Activated T-helper 9 cell treated with anti-CD3 and anti-CD28 coated beads, Interleukin-2, amount 50 U/mL, for 16 hours (primary cell): ENCODE data around the gene TACR1.
A peak's percentile ranks its signal among the peaks of the same experiment; 100 is the strongest.
"Not testable (repeated sequence)": the region's sequence is repeated elsewhere in the genome, so short reads cannot be mapped to it uniquely, and the experiment has no call there.

Source experiments
- DNase-seq: peaks from one replicate; pipeline ENCODE4 v3.0.0-alpha.2; 2020; ENCODE audit warnings: low read depth

TACR1 gene, protein sequence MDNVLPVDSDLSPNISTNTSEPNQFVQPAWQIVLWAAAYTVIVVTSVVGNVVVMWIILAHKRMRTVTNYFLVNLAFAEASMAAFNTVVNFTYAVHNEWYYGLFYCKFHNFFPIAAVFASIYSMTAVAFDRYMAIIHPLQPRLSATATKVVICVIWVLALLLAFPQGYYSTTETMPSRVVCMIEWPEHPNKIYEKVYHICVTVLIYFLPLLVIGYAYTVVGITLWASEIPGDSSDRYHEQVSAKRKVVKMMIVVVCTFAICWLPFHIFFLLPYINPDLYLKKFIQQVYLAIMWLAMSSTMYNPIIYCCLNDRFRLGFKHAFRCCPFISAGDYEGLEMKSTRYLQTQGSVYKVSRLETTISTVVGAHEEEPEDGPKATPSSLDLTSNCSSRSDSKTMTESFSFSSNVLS

GRCh38 chr2:75199428-75200011 is at the start of gene TACR1:
Gene TACR1, minus strand, starts transcription at chr2:75199520. Its CDS starts 586 bp downstream, at chr2:75198934.
- peak; percentile 5 for DNase-seq

- DNase-seq = not testable (repeated sequence)
These were observed 49.3 kb upstream of the TACR1 start for GRCh38 chr2:75248581-75248980.

DNA sequence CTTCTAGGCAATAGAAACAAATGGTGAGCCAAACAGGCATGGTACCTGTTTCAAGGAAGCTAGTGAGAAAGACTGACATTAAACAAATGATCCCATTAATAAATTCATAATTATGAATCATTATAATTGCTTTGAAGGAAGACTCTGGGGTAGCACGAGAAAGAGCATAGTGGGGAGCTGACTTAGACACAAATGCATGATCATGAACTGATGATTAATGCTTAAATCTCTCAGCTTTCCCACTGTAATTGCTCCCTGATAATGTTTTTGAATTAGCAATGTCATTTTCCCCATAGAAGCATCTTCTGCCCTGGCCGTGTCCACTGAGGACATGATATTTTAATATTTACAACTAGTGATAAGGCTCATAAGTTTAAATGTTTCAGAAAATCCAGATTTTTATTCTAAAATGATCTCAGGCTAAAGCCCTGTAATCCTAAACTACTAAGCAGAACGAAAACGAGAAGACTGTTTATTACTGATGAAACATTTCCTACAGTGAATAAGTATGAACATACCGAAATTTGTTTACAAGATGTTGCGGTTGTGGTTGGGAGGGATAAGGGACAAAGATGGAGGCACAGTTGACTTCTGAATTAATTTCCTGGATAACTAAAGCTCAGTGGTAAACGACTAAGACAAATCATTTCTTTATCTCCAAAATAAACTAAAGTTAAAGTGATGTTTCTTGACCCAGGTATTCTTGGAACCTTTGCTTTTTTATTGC is 47.3 kb upstream of the TACR1 start:
- no peak for DNase-seq

GRCh38 chr2:75243219-75243618 is 43.9 kb upstream of the TACR1 start:
- DNase-seq = no peak

- no peak for DNase-seq
These were observed 42.4 kb upstream of the TACR1 start for GRCh38 chr2:75241696-75242095.

DNA sequence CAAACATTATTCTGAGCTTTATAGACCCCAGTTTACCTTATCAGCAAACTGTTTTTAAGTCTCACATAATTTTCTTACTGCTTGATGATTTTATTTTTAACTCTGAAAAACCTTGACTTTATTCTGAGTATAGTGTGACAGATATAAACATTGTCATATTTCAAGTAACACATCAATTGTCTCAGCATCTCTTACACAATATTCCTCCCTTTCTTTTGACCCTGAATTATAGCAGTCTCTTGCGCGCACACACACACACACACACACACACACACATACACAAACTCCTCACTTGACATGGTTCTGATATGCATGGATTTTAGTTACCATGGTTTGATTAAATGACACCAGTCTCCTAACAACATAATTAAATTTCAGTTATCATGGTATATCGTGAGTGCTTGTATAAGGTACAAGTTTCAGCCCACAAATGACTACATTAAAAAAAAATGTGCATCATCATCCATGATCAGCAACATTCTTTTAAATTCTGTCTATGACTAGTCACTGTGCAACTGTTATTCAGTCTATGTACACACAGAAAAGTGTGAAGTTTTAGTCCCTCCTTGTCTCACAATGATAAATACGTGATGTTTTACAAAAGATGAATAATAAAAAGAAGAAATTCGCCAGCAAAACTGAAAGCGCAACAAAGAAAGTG is 39.5 kb upstream of the TACR1 start:
- DNase-seq = no peak

DNA sequence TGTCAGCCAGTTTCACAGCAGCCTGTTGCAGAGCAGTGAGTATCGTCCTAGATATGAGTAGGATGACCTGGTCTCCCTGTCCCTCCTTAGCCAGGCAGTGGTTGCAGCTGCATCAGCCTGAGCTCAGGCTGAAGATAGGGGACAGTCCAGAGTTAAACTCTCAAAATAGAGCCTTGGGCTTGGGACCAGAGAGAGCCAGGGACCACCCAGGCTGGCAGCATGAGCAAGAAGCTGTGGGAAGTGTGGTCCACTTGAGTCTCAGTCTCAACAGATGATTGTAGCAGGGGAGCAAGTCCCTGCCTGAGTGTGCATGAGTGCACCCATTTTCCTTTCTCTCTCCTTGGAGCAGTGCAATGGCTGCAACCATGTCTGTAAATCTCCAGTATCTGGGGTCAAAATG is 38.0 kb upstream of the TACR1 start:
- DNase-seq = no peak

GRCh38 chr2:75233965-75234364 is 34.6 kb upstream of the TACR1 start:
- DNase-seq = no peak

GRCh38 chr2:75226617-75227016 is 27.3 kb upstream of the TACR1 start:
- no peak for DNase-seq

DNA sequence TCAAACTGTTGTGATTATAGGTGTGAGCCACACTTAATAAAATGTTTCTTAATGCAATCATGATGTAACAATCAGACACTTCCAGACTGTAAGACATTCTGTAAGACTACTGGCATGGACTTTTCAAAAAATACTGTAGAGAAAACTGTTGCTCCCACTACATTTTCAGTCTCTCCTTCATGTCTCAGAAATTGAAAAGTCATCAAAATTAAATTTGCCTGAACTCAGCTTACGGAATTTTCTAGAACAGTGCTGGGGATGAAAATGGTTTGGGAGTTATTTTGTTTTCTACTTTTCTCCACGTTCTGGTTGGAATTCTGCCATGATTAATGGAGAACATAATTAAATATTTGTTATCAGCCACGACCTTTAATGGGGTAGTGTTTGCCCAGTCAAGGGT is 26.8 kb upstream of the TACR1 start:
- no peak for DNase-seq

GRCh38 chr2:75224636-75225094 is 25.3 kb upstream of the TACR1 start:
- DNase-seq = no peak

DNA sequence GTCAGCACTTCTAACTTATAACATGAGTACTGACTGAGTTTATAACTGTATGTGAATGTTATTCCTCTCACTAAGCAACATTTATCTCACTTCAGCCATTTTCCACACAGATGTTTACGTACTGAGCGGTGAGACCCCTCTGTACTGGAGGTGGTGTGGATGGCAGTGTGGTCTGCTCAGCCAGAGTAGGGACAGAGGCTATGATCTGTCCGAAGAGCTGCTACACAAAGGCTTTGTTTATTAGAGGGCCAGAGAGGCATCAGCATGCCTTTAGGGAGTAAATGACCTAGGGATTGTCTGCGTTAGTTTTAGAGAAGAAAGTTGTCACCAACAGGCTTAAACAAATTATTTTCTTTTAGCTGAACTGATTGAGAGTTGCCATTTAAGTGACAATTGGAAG is 23.2 kb upstream of the TACR1 start:
- no peak for DNase-seq

DNA sequence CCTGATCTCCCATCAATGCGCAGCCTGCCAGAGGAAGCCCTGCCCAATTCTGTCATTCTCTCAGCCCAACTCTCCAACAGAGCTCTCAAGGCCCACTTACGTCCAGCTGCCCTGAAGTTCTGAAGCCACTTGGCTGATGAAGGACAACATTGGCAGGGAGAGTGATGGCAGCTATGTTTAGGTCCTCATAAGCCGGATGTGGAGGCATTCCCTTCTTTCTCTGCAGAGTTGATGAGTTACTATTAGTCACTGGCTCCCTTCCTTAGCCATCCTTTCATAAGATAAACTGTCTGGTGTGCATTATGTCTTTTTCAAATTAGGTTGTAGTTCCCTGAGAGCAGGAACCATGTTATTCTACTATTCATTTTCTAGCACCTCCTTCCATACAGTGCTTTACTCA is 22.5 kb upstream of the TACR1 start:
- no peak for DNase-seq

DNA sequence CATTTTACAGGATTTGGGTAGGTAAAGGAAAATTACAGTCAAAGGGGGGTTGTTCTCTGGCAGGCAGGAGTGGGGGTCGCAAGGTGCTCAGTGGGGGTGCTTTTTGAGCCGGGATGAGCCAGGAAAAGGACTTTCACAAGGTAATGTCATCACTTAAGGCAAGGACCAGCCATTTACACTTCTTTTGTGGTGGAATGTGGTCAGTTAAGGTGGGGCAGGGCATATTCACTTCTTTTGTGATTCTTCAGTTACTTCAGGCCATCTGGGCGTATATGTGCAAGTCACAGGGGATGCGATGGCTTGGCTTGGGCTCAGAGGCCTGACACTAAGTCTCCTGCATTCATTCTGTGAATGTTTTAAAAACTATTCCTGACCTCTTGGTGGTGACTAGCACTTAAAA is 19.9 kb upstream of the TACR1 start:
- not testable (repeated sequence) for DNase-seq

DNA sequence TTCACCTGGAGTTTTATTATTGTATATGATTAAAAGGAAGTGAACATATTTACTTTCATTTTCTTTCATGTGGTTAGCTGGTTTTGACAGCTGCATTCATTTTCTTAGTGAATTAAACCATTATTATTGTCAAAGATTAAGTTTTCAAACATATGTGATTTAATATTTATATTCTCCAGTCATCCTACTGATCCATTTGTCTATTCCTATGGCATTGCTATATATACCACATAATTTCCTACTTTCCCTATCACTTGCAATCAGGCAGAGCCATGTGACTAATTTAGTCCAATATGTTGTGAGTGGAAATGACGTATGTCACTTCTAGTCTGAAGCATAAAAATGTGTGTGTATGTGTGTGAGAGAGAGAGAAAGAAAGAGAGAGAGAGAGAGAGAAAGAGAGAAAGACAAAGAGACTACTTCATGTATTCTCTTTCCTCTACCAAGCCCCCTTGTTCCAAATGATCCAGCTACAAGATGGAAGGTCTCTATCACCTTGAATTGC is 12.0 kb upstream of the TACR1 start:
- no peak for DNase-seq

DNA sequence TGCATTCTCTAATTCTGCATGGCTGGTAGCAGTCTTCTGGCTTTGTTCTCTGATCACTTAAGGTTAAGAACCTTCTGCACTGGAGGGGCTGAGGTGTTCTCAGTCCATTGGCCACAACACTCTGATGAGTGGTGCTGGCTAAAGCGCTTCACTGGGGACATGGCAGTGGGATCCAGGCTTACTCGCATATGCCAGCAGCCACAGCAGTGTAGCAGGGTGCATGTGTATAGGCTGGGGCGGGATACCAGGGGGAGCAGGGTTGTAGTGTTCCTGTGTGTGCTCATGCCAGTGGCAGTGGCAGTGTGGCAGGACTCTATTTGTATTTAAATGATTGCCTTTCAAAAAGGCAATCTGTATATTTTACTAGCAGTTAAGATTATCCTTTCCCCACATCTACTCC is 11.1 kb upstream of the TACR1 start:
- no peak for DNase-seq

GRCh38 chr2:75208738-75209137 is 9.4 kb upstream of the TACR1 start:
- DNase-seq = no peak

- no peak for DNase-seq
These were observed 5.5 kb upstream of the TACR1 start for GRCh38 chr2:75204833-75205232.

- no peak for DNase-seq
These were observed 3.0 kb upstream of the TACR1 start for GRCh38 chr2:75202359-75202758.

DNA sequence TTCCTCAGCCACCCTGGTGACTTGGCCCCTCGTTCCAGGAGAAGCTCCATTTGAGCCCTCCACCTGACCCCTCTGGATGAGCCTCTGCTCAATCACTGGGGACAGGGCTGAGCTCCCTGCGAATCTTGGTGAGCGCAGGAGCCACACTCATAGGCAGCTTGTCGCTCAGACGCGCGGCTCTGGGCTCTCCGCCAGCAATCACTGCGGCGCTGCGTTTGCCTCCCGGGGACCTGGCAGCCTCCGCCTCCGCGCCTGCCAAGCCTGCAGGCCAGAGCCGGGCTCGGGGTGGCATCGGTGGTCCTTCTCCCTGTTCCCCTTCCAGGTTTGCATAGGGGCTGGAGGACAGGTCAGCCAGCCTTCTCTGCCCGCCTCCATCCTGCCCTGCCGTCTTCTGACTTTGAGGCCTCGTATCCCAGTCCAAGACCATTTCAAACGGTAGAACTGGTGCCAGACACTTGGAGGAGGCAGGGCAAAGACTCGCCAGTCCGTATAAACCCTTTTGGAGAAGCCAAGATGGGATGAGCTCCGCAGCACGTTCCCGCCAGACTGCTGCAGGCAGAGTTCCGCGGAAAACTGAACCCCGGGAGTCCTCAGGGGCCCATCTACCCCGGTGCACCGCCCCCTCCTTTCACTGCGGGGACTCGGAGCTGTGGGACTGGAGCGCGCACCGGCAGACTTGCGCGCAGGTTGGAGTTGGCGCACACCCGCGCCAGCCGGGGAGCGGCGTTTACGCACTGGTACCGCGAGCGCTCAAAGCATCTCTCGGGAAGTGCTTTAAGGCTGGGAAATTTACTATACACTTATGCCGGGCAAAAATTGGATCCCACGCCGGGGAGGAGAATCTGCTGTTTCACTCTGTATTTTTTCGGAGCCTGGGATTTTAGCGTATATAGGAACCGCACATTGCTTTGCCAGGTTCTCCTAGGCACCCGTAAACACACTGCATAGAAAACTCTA is 1.1 kb upstream of the TACR1 start:
- no peak for DNase-seq

DNA sequence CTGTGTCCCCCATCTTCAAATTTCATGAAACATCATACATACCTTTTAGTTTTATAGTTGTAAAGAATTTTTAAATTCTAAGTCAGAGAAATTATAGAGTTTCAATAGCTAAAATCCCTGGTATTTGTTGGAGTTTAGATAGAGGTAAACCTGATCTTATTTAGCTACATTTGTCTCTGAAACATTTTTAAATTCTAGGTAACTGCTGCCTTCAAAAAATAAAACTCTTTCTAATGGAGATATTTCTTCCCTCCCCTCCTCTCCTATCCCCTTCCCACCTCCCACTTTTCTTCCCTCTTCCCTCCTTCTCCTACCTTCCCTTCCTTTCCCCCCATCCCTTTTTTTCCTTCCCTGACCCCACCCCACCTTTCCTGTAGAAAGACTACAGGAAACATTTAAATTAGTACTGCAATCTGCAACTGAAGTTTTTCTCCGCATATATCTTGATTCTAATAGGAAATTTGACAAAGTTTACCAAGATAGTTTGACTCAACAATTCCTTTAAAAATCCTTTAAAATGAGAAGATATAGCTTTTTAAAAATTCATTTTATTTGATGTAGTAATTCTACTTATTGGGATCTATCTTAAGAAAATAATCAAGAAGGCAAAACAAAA is 4.1 kb downstream of the TACR1 start:
- no peak for DNase-seq
